ENCODE data around the gene CUL9. TPM values are rescaled to one million over a fixed set of nuclear protein-coding genes. Genes with fewer than 3 reads are reported as not detected.

The CUL9 gene
- total RNA-seq, 2 donors from 2014 or later = 22.9 to 87.0 TPM

DNA sequence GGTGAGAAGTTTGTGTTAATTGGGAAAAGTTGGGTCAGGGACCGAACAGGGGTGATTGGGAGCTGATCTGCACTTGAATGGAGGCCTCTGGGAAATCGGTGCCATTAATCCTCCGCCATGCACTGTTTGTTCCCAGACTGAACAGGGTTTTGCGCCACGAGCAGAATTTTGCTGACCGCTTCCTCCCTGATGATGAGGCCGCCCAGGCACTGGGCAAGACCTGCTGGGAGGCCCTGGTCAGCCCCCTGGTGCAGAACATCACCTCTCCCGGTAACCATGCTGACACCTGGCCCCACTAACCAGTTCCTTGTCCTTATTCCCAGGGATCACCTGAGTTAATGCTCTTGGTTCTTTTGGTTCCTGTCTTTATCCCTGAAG is 21.7 kb downstream of the CUL9 start:
- Histone ChIP-seq H3K36me3 (no peaks in the 10 kb centered on the region), H3K9me3 (no peaks in the 10 kb centered on the region), H3K27me3 (replicated peaks; ENCODE audit: insufficient read depth) (no peaks in the 10 kb centered on the region), H3K4me1 (replicated peaks) (no peaks in the 10 kb centered on the region), H3K4me3 (no peak overlapping the region), H3K27ac (no peak overlapping the region)
- 91% methylated on average over 8 of the region's 8 CpGs for WGBS
- DNase-seq (ENCODE audit: low spot score) = no peak
- intact Hi-C loops (cut with DNase I) = no loop called here
- TF ChIP-seq, protein P1, sequence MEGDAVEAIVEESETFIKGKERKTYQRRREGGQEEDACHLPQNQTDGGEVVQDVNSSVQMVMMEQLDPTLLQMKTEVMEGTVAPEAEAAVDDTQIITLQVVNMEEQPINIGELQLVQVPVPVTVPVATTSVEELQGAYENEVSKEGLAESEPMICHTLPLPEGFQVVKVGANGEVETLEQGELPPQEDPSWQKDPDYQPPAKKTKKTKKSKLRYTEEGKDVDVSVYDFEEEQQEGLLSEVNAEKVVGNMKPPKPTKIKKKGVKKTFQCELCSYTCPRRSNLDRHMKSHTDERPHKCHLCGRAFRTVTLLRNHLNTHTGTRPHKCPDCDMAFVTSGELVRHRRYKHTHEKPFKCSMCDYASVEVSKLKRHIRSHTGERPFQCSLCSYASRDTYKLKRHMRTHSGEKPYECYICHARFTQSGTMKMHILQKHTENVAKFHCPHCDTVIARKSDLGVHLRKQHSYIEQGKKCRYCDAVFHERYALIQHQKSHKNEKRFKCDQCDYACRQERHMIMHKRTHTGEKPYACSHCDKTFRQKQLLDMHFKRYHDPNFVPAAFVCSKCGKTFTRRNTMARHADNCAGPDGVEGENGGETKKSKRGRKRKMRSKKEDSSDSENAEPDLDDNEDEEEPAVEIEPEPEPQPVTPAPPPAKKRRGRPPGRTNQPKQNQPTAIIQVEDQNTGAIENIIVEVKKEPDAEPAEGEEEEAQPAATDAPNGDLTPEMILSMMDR (IDR thresholded peaks at IDR 0.05) = no peak
- TF ChIP-seq POLR2A (IDR thresholded peaks at IDR 0.05) (no peak), POLR2AphosphoS5 (IDR thresholded peaks at IDR 0.05) (no peak)

DNA sequence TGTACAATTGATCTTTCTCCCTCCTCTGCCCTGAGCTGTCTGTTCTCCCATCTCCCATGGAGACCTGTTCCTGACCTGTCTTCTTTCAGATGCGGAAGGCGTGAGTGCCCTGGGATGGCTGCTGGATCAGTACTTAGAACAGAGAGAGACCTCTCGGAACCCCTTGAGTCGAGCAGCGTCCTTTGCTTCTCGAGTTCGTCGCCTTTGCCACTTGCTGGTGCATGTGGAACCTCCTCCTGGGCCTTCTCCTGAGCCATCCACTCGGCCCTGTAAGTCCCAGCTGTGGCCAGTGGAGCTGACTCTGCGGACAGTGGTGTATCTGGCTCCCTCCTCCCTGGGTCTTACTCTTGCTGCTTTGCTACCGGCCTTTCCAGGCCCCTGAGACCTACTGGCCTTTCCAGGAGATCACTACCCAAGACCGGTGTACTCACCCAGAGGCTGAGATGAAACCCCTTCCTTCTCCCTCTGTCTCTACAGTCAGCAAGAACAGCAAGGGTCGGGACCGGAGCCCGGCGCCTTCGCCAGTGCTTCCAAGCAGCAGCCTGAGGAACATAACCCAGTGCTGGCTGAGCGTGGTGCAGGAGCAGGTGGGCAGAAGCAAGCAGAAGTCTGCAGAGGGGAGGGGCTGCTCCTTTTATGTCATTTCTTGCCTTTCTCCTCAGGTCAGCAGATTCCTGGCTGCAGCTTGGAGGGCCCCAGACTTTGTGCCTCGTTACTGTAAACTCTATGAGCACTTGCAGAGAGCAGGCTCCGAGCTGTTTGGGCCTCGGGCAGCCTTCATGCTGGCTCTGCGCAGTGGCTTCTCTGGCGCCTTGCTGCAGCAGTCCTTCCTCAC is 22.5 kb downstream of the CUL9 start:
- no peaks in the 10 kb centered on the region for H3K36me3 ChIP-seq
- no peaks in the 10 kb centered on the region for H3K4me1 ChIP-seq (replicated peaks)
- H3K27ac ChIP-seq = no peak overlapping the region
- H3K27me3 ChIP-seq (replicated peaks; ENCODE audit: insufficient read depth) = no peaks in the 10 kb centered on the region
- TF ChIP-seq POLR2A (IDR thresholded peaks at IDR 0.05) (no peak), POLR2AphosphoS5 (IDR thresholded peaks at IDR 0.05) (no peak)
- TF ChIP-seq, protein P1 (IDR thresholded peaks at IDR 0.05) = no peak
- intact Hi-C loops (cut with DNase I) = no loop called here
- DNase-seq (ENCODE audit: low spot score) = no peak
- WGBS = 91% methylated on average over 23 of the region's 23 CpGs
- H3K4me3 ChIP-seq = no peak overlapping the region
- no peaks in the 10 kb centered on the region for H3K9me3 ChIP-seq

DNA sequence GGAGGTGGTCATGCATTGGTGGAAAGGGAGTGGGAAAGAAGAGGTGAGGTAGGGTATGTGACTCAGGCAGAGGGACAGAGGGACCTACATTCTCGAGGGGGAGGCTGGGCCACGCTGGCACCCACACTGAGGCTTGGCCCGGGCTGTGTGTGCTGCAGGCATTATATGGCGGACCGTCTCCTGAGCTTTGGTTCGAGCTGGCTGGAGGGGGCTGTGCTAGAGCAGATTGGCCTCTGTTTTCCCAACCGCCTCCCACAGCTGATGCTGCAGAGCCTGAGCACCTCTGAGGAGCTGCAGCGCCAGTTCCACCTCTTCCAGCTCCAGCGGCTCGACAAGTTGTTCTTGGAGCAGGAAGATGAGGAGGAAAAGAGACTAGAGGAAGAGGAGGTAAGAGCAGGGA is 23.9 kb downstream of the CUL9 start:
- Histone ChIP-seq H3K36me3 (no peaks in the 10 kb centered on the region), H3K4me3 (no peak overlapping the region), H3K27ac (no peak overlapping the region), H3K4me1 (replicated peaks) (no peaks in the 10 kb centered on the region), H3K9me3 (no peaks in the 10 kb centered on the region), H3K27me3 (replicated peaks; ENCODE audit: insufficient read depth) (no peaks in the 10 kb centered on the region)
- WGBS = 96% methylated on average over 10 of the region's 10 CpGs
- TF ChIP-seq POLR2A (IDR thresholded peaks at IDR 0.05) (no peak), POLR2AphosphoS5 (IDR thresholded peaks at IDR 0.05) (no peak)
- TF ChIP-seq, protein P1 (IDR thresholded peaks at IDR 0.05) = no peak
- no peak for DNase-seq (ENCODE audit: low spot score)
- intact Hi-C loops (cut with DNase I) = no loop called here

DNA sequence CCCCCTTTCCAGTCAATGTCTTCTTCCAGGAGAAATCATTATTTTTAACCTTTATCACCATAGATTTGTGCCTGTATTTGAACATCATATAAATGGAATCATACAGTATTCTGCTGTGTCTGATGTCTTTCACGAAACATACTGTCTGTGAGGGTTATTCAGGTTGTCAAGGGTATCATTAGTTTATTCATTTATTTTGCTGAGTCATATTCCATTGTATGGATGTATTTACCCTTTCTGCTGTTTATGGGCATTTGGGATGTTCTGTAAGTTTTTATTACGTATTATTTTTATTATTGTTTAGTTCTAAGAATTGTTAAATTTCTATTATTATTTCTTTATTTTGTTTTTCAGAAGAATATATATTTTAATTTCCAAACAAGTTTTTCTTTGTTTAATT is 25.3 kb downstream of the CUL9 start:
- H3K36me3 ChIP-seq = no peaks in the 10 kb centered on the region
- no peaks in the 10 kb centered on the region for H3K27me3 ChIP-seq (replicated peaks; ENCODE audit: insufficient read depth)
- no peaks in the 10 kb centered on the region for H3K9me3 ChIP-seq
- WGBS = 83% methylated on average over 2 of the region's 2 CpGs
- intact Hi-C loops (cut with DNase I) = no loop called here
- TF ChIP-seq POLR2AphosphoS5 (IDR thresholded peaks at IDR 0.05) (no peak), POLR2A (IDR thresholded peaks at IDR 0.05) (no peak)
- TF ChIP-seq, protein P1 (IDR thresholded peaks at IDR 0.05) = no peak
- H3K4me3 ChIP-seq = no peak overlapping the region
- H3K4me1 ChIP-seq (replicated peaks) = no peaks in the 10 kb centered on the region
- DNase-seq (ENCODE audit: low spot score) = no peak
- no peak overlapping the region for H3K27ac ChIP-seq

DNA sequence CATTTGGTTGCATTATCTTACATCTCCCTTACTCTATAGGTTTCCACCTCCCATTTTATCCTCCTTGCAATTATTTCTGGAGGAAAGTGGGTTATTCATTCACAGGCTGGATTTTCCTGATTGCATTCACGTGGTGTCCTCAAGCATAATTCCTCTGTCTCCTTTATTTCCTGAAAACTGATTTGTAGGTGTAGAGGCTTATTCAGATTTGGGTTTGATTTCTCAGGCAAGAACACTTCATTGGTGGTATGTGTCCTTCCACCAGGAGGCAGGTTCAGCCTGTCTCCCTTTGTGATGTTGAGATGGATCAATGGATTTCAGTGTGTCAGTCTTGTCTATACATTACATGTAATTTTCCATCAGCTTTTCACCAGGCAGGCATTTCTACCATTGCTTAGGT is 30.0 kb downstream of the CUL9 start:
- TF ChIP-seq POLR2AphosphoS5 (IDR thresholded peaks at IDR 0.05) = no peak
- TF ChIP-seq, protein P1 (IDR thresholded peaks at IDR 0.05) = no peak
- no peak for TF ChIP-seq POLR2A (IDR thresholded peaks at IDR 0.05)
- Histone ChIP-seq H3K4me3 (no peak overlapping the region), H3K9me3 (no peaks in the 10 kb centered on the region), H3K4me1 (replicated peaks) (no peaks in the 10 kb centered on the region), H3K36me3 (no peaks in the 10 kb centered on the region), H3K27me3 (replicated peaks; ENCODE audit: insufficient read depth) (no peaks in the 10 kb centered on the region), H3K27ac (no peak overlapping the region)
- intact Hi-C loops (cut with DNase I) = no loop called here
- no peak for DNase-seq (ENCODE audit: low spot score)
- WGBS = 56% methylated on average over 1 of the region's 1 CpG

Data from prostate gland (tissue), 2 donors.